Endodermal cell (in vitro differentiated cells): Measurements from ENCODE around the gene ZNF593. TPM values are rescaled to one million over a fixed set of nuclear protein-coding genes. Genes with fewer than 3 reads are reported as not detected.

Experiments used
- DNase-seq: peaks from one replicate; pipeline ENCODE4 v3.0.0-alpha.2; 2017
- H3K27ac ChIP-seq: 2 replicates; pipeline ENCODE4 v1.5.1; 2013; ENCODE audit warnings: mild to moderate bottlenecking, low read depth, low read length, moderate library complexity
- H3K27me3 ChIP-seq: 2 replicates; pipeline ENCODE4 v1.6.1; 2013; ENCODE audit warnings: mild to moderate bottlenecking, low read length, moderate library complexity; ENCODE audit not compliant: insufficient read depth, control insufficient read depth, poor library complexity, severe bottlenecking
- H3K36me3 ChIP-seq: 2 replicates; pipeline ENCODE4 v1.7.0; 2013; ENCODE audit warnings: mild to moderate bottlenecking, low read length, moderate library complexity; ENCODE audit not compliant: control insufficient read depth, insufficient read depth
- H3K4me1 ChIP-seq: one replicate; pipeline ENCODE4 v1.7.0; 2013; ENCODE audit warnings: low read length; ENCODE audit not compliant: control insufficient read depth, insufficient read depth
- H3K4me3 ChIP-seq: 2 replicates; pipeline ENCODE4 v1.5.1; 2013; ENCODE audit warnings: mild to moderate bottlenecking, low read length, moderate library complexity
- H3K9ac ChIP-seq: 2 replicates; pipeline ENCODE4 v1.6.1; 2013; ENCODE audit warnings: mild to moderate bottlenecking, low read length, moderate library complexity; ENCODE audit not compliant: poor library complexity, severe bottlenecking; ENCODE audit errors: extremely low read depth
- H3K9me3 ChIP-seq: 2 replicates; pipeline ENCODE4 v1.6.1; 2013; ENCODE audit warnings: mild to moderate bottlenecking, low read length, moderate library complexity; ENCODE audit not compliant: control insufficient read depth
- H3K27ac Mint-ChIP-seq: 2 replicates; pipeline ENCODE4 v1.8.0; 2020; ENCODE audit warnings: mixed read lengths
- H3K27me3 Mint-ChIP-seq: 2 replicates; pipeline ENCODE4 v1.8.0; 2021; ENCODE audit warnings: mild to moderate bottlenecking, mixed read lengths; ENCODE audit not compliant: insufficient read depth
- H3K36me3 Mint-ChIP-seq: 2 replicates; pipeline ENCODE4 v1.8.0; 2020; ENCODE audit warnings: low read depth, mixed read lengths
- H3K4me1 Mint-ChIP-seq: 2 replicates; pipeline ENCODE4 v1.8.0; 2020; ENCODE audit warnings: mixed read lengths
- H3K4me3 Mint-ChIP-seq: 2 replicates; pipeline ENCODE4 v1.8.0; 2020; ENCODE audit warnings: mild to moderate bottlenecking, moderate library complexity, mixed read lengths
- H3K9me3 Mint-ChIP-seq: 2 replicates; pipeline ENCODE4 v1.8.0; 2020; ENCODE audit warnings: mild to moderate bottlenecking, mixed read lengths
- WGBS, 2 experiments: methylation state at CpG; one replicate each; pipeline versions ENCODE4 v1.1.5 to v1.1.7; 2013; ENCODE audit warnings: missing lambda C conversion rate in 2 of 2, mixed read lengths in 1 of 2; ENCODE audit not compliant: insufficient coverage in 1 of 2, insufficient read length in 1 of 2; 5-methylcytosine and 5-hydroxymethylcytosine counted together
- total RNA-seq, 2 donors: library from RNA; stranded (reverse); fragmentation: NEBNext Ultra II Directional in 1 of 2; extraction: Animal tissue kit (Norgen Biotek cat#: 25700) in 1 of 2; gene quantifications; 2 replicates in 1 of 2; 3 replicates in 1 of 2; pipeline ENCODE4 v1.2.1, GENCODE V29; 2021
- TF ChIP-seq, protein P1 (sequence below): fragments of 200-600 bp; sonication (generic); conservative IDR thresholded peaks from 2 replicates; pipeline ENCODE4 v1.5.0; 2021; ENCODE audit warnings: antibody characterized with exemption, mild to moderate bottlenecking

ZNF593 gene
- total RNA-seq, 2 donors from 2014 or later, result 31.4 to 33.7 TPM

DNA sequence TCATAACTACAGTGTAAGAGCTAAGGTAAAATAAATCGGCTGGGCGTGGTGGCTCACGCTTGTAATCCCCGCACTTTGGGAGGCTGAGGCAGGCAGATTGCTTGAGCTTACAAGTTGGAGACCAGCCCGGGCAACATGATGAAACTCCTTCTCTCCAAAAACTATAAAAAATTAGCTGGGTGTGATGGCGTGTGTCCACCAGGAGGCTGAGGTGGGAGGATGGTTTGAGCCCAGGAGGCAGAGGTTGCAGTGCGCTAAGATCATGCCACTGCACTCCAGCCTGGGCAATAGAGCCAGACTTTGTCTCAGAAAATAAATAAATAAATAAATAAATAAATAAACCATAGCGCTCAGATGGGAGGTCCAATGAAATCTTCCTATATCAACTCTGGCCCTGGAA lies 27.5 kb upstream of the ZNF593 start:
- peaks cover 9% of the 10 kb centered on the region for H3K27me3 ChIP-seq
- H3K4me1 Mint-ChIP-seq, result peaks cover 6% of the 10 kb centered on the region
- no peaks in the 10 kb centered on the region for H3K36me3 ChIP-seq
- 91 to 92% methylated on average over 4 to 8 of the region's 8 CpGs for WGBS, 2 experiments
- TF ChIP-seq, protein P1, sequence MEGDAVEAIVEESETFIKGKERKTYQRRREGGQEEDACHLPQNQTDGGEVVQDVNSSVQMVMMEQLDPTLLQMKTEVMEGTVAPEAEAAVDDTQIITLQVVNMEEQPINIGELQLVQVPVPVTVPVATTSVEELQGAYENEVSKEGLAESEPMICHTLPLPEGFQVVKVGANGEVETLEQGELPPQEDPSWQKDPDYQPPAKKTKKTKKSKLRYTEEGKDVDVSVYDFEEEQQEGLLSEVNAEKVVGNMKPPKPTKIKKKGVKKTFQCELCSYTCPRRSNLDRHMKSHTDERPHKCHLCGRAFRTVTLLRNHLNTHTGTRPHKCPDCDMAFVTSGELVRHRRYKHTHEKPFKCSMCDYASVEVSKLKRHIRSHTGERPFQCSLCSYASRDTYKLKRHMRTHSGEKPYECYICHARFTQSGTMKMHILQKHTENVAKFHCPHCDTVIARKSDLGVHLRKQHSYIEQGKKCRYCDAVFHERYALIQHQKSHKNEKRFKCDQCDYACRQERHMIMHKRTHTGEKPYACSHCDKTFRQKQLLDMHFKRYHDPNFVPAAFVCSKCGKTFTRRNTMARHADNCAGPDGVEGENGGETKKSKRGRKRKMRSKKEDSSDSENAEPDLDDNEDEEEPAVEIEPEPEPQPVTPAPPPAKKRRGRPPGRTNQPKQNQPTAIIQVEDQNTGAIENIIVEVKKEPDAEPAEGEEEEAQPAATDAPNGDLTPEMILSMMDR, result peak; percentile 29
- no peak overlapping the region for H3K4me3 Mint-ChIP-seq
- no peak overlapping the region for H3K4me3 ChIP-seq
- H3K27ac ChIP-seq, result no peak overlapping the region
- H3K36me3 Mint-ChIP-seq, result no peaks in the 10 kb centered on the region
- no peaks in the 10 kb centered on the region for H3K9me3 ChIP-seq
- no peak overlapping the region for H3K9ac ChIP-seq
- H3K9me3 Mint-ChIP-seq, result no peaks in the 10 kb centered on the region
- no peak overlapping the region for H3K27ac Mint-ChIP-seq
- H3K27me3 Mint-ChIP-seq, result peaks cover 25% of the 10 kb centered on the region
- no peaks in the 10 kb centered on the region for H3K4me1 ChIP-seq
- no peak for DNase-seq

DNA sequence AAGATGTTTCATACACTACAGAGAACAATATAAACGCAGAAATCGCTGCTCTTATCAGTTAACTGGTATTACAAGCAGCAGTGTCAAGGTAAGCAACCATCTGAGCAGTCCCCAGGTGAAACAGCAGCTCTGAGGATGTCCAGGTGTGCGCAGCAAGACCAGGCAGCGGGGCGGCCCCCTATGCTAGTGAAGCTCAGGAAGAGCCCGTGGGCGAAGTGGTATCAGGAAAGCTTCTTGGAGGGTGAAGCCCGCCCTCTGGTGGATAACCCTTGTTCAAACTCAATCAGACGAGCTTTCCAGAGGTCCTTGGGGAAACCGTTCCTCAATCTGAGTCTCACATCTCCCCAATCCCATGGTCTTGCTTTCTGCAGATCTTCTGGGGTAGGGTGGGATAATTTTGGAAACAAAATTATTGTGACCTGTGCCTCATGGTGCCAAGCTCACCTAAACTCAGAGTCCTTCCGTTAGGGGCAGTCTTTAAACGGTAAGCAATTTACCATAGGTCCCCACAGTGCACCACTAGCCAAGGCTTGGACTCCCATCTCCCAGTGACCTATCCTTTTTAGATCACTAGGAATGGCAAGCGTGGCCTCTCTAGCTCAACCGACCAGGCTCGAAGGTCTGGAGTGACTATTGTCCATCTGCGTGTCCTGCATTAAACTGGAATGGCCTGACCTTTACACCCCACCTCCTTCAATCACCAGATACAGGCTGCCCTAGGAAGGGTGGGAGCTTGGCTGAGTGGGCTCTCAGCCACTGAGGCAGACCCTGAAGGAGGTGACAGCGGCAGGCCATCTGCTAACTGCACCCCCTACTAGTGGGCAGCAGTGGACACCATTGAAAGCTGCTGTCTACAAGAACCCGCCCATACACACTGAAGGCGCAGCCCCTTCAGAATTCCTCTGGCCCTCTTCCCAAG lies 24.4 kb upstream of the ZNF593 start:
- Mint-ChIP-seq H3K4me1 (no peaks in the 10 kb centered on the region), H3K27me3 (peaks cover 51% of the 10 kb centered on the region), H3K9me3 (no peaks in the 10 kb centered on the region), H3K4me3 (no peak overlapping the region), H3K27ac (no peak overlapping the region), H3K36me3 (no peaks in the 10 kb centered on the region)
- WGBS, 2 experiments, result 38 to 50% methylated on average over 4 to 19 of the region's 19 CpGs
- no peaks in the 10 kb centered on the region for H3K4me1 ChIP-seq
- no peak overlapping the region for H3K4me3 ChIP-seq
- DNase-seq, result peak; percentile 93
- H3K27ac ChIP-seq, result no peak overlapping the region
- H3K36me3 ChIP-seq, result no peaks in the 10 kb centered on the region
- TF ChIP-seq, protein P1, result peak; percentile 87
- peaks cover 9% of the 10 kb centered on the region for H3K27me3 ChIP-seq
- H3K9ac ChIP-seq, result no peak overlapping the region
- no peaks in the 10 kb centered on the region for H3K9me3 ChIP-seq

DNA sequence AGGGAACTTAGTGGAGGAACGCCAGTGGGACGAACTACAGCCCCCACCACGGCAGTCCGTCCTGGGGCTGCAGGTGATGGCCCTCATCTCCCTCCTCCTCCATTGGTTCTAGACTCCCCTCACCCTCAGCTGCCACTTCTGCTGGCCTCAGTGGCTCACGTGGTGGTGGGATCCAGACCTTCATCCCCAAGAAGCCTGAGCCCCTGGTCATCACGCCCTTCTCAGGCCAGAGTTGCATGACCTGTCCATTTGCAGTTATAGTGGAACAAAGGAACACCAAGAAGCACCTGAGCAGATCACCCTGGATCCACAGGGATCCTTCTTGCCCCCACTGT lies 23.8 kb upstream of the ZNF593 start:
- 67% methylated on average over 6 of the region's 6 CpGs for WGBS, 2 experiments
- H3K27ac ChIP-seq, result no peak overlapping the region
- no peak overlapping the region for H3K4me3 ChIP-seq
- H3K27ac Mint-ChIP-seq, result no peak overlapping the region
- no peak for DNase-seq
- no peaks in the 10 kb centered on the region for H3K4me1 ChIP-seq
- H3K4me1 Mint-ChIP-seq, result no peaks in the 10 kb centered on the region
- H3K9me3 Mint-ChIP-seq, result no peaks in the 10 kb centered on the region
- H3K36me3 Mint-ChIP-seq, result no peaks in the 10 kb centered on the region
- no peaks in the 10 kb centered on the region for H3K36me3 ChIP-seq
- no peak overlapping the region for H3K9ac ChIP-seq
- H3K27me3 ChIP-seq, result peaks cover 9% of the 10 kb centered on the region
- peaks cover 55% of the 10 kb centered on the region for H3K27me3 Mint-ChIP-seq
- H3K9me3 ChIP-seq, result no peaks in the 10 kb centered on the region
- TF ChIP-seq, protein P1, result no peak
- H3K4me3 Mint-ChIP-seq, result no peak overlapping the region
